Measurements from ENCODE around the gene STX10. TPM values are rescaled to one million over a fixed set of nuclear protein-coding genes. Genes with fewer than 3 reads are reported as not detected.
A peak's percentile ranks its signal among the peaks of the same experiment; 100 is the strongest.
"Not testable (repeated sequence)": the region's sequence is repeated elsewhere in the genome, so short reads cannot be mapped to it uniquely, and the experiment has no call there.

STX10 gene
- total RNA-seq, 1 experiment from 2014 or later, result 63.3 TPM

DNA sequence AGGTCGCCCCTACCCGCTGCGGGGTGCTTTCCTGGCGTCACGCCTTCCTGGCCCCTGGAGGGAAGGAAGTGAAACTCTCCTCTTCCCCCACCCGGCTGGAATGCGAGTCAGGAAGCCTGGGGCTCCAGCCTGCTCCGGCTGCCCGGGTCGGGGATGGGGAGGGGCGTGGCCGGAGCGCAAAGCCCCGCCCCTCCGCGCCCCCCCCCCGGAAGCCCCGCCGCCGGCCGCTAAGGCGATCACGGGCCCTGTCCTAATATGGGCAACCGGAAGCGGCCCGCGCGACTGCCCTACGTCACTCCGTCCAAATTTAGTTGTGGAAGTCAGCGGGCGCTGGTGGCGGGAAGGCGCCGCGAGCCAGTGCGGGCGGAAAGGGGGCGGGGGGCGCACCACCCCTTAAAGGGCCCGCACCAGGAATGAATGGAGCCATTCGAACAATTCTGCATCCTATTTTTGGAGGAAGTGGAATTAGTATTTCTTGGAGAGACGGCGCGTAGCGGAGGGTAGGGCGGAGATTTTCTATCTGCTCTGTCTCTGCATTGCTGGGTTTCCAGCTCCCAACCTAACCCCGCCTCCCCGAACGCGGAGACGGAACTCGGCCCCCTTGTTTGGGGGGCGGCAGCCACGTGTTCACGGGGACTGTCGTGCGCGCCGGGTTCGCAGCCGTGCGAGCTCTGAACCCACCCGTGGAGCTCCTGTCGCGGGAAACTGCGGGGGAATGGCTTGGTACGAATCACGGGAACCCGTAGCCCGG, 1.6 kb upstream of the STX10 start:
- intact Hi-C loops (cut with micrococcal nuclease; ENCODE audit: unreplicated experiment), result loop anchor here (2.0 kb wide), 2 partner anchors 13 to 33 kb away; partner anchors contain the start of gene NACC1
- peak; percentile 99 for DNase-seq (ENCODE audit: low spot score)
- ChIA-PET CTCF (interaction anchor here (1.4 kb wide), 1 partner anchor 43 kb away, joined by 9 read pairs; no protein-coding TSS in a partner anchor), POLR2A (ENCODE audit: low non-redundant PET) (interaction anchor here (0.5 to 1.7 kb wide), 4 partner anchors 10 to 34 kb away, joined by 4 to 13 read pairs (median 10); partner anchors contain the start of gene NACC1)
- Histone ChIP-seq H3K36me3 (ENCODE audit: insufficient read depth, low read length, poor library complexity, severe bottlenecking) (peaks cover 17% of the 10 kb centered on the region), H3K27me3 (replicated peaks; ENCODE audit: insufficient read depth, low read depth, low read length, poor library complexity) (no peaks in the 10 kb centered on the region), H3K4me3 (ENCODE audit: low read depth, low read length, poor library complexity, severe bottlenecking) (peak overlapping the region; percentile 79), H3K9me3 (ENCODE audit: low read depth, low read length, poor library complexity, severe bottlenecking) (no peaks in the 10 kb centered on the region), H3K4me1 (ENCODE audit: insufficient read depth, low read length, poor library complexity, severe bottlenecking) (peaks cover 19% of the 10 kb centered on the region), H3K27ac (ENCODE audit: low read depth, low read length, poor library complexity, severe bottlenecking) (peak overlapping the region; percentile 100)
- no peak for TF ChIP-seq EZH2 (IDR thresholded peaks at IDR 0.05; ENCODE audit: borderline replicate concordance, low read depth, low read length, poor library complexity, severe bottlenecking)
- TF ChIP-seq, protein P1, sequence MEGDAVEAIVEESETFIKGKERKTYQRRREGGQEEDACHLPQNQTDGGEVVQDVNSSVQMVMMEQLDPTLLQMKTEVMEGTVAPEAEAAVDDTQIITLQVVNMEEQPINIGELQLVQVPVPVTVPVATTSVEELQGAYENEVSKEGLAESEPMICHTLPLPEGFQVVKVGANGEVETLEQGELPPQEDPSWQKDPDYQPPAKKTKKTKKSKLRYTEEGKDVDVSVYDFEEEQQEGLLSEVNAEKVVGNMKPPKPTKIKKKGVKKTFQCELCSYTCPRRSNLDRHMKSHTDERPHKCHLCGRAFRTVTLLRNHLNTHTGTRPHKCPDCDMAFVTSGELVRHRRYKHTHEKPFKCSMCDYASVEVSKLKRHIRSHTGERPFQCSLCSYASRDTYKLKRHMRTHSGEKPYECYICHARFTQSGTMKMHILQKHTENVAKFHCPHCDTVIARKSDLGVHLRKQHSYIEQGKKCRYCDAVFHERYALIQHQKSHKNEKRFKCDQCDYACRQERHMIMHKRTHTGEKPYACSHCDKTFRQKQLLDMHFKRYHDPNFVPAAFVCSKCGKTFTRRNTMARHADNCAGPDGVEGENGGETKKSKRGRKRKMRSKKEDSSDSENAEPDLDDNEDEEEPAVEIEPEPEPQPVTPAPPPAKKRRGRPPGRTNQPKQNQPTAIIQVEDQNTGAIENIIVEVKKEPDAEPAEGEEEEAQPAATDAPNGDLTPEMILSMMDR (conservative IDR thresholded peaks at IDR 0.05; ENCODE audit: low read depth, low read length), result no peak
- no TSS peak for BruUV-seq (replicated peaks)

DNA sequence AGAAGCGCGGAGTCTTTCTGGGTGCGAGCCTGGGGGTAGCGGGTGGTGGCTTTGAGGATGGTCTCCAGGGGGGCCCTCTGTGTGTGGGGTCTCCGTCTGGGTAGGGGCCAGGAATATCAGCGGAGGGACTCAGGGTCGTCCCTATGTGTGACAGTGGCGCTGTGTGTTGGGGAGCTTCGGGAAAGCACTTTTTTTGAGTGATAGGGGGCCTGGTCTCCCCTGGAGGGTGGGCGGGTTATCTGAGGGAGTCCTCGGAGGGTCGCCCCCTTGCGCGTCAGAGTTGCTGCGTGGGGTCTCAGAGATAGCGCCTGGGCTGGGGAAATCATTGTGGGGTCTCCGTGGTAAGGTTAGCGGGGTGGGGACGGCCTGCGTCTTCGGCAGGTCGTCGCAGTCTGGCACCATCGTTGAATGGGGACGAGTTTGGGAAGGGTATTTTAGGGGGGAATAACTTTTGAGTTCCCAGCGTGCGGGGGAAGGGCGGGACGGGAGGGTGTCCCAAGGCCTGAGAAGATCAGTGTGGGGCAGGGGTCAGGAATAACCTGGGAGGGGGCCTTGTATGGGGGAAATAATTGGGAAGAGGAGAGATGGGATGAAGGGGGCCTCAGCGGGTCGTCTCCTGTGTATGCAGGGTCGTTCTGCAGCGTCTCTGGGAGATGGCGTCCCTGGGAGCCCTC, 893 bp upstream of the STX10 start:
- Histone ChIP-seq H3K36me3 (ENCODE audit: insufficient read depth, low read length, poor library complexity, severe bottlenecking) (peaks cover 17% of the 10 kb centered on the region), H3K27me3 (replicated peaks; ENCODE audit: insufficient read depth, low read depth, low read length, poor library complexity) (no peaks in the 10 kb centered on the region), H3K9me3 (ENCODE audit: low read depth, low read length, poor library complexity, severe bottlenecking) (no peaks in the 10 kb centered on the region), H3K4me1 (ENCODE audit: insufficient read depth, low read length, poor library complexity, severe bottlenecking) (peaks cover 12% of the 10 kb centered on the region), H3K27ac (ENCODE audit: low read depth, low read length, poor library complexity, severe bottlenecking) (peak overlapping the region; percentile 98), H3K4me3 (ENCODE audit: low read depth, low read length, poor library complexity, severe bottlenecking) (peak overlapping the region; percentile 72)
- no peak for TF ChIP-seq EZH2 (IDR thresholded peaks at IDR 0.05; ENCODE audit: borderline replicate concordance, low read depth, low read length, poor library complexity, severe bottlenecking)
- TF ChIP-seq, protein P1 (conservative IDR thresholded peaks at IDR 0.05; ENCODE audit: low read depth, low read length), result no peak
- CTCF ChIA-PET, result no interaction called here
- intact Hi-C loops (cut with micrococcal nuclease; ENCODE audit: unreplicated experiment), result loop anchor here (2.0 kb wide), 2 partner anchors 14 to 32 kb away; partner anchors contain the start of gene NACC1
- BruUV-seq (replicated peaks), result TSS peak; percentile 41
- DNase-seq (ENCODE audit: low spot score), result peak; percentile 49
- POLR2A ChIA-PET (ENCODE audit: low non-redundant PET), result interaction anchor here (0.5 kb wide), 1 partner anchor 330 kb away, joined by 6 read pairs; no protein-coding TSS in a partner anchor

DNA sequence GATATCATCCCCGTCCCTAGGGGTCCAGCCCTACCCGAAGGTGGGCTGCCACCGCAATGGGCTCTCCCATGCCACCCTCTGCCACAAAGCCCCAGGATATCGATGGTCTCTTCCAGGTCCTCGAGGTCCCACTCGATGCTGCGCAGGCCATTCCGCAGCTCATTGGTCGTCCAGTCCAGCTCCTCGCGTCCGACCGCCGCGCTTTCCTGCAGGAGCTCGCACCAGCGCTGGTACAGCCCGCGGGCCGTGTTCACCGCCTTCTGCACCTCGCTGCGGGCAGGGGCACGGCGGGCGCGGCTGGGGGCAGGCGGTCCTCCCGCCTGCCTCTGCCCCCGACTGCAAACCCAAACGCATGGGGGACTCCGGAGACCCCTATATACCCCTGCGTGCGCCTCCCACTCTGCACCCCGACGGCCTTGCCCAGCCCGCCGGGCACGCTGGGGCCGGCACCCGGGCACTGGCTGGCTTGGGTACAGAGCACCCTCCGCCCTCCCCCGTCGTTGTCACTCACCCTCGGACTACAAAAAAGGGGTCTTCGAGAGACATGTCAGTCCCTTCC, 468 bp downstream of the STX10 start:
- ChIA-PET CTCF (interaction anchor here (0.5 to 1.1 kb wide), 4 partner anchors 29 to 145 kb away, joined by 3 to 4 read pairs (median 3); no protein-coding TSS in a partner anchor), POLR2A (ENCODE audit: low non-redundant PET) (no interaction called here)
- peak; percentile 57 for DNase-seq (ENCODE audit: low spot score)
- Histone ChIP-seq H3K27ac (ENCODE audit: low read depth, low read length, poor library complexity, severe bottlenecking) (peak overlapping the region; percentile 98), H3K36me3 (ENCODE audit: insufficient read depth, low read length, poor library complexity, severe bottlenecking) (peaks cover 15% of the 10 kb centered on the region), H3K27me3 (replicated peaks; ENCODE audit: insufficient read depth, low read depth, low read length, poor library complexity) (no peaks in the 10 kb centered on the region), H3K9me3 (ENCODE audit: low read depth, low read length, poor library complexity, severe bottlenecking) (no peaks in the 10 kb centered on the region), H3K4me3 (ENCODE audit: low read depth, low read length, poor library complexity, severe bottlenecking) (peak overlapping the region; percentile 72), H3K4me1 (ENCODE audit: insufficient read depth, low read length, poor library complexity, severe bottlenecking) (peaks cover 3% of the 10 kb centered on the region)
- intact Hi-C loops (cut with micrococcal nuclease; ENCODE audit: unreplicated experiment), result loop anchor here (2.0 kb wide), 2 partner anchors 15 to 31 kb away; partner anchors contain the start of gene NACC1
- TF ChIP-seq EZH2 (IDR thresholded peaks at IDR 0.05; ENCODE audit: borderline replicate concordance, low read depth, low read length, poor library complexity, severe bottlenecking), result no peak
- TF ChIP-seq, protein P1 (conservative IDR thresholded peaks at IDR 0.05; ENCODE audit: low read depth, low read length), result no peak
- BruUV-seq (replicated peaks), result no TSS peak

DNA sequence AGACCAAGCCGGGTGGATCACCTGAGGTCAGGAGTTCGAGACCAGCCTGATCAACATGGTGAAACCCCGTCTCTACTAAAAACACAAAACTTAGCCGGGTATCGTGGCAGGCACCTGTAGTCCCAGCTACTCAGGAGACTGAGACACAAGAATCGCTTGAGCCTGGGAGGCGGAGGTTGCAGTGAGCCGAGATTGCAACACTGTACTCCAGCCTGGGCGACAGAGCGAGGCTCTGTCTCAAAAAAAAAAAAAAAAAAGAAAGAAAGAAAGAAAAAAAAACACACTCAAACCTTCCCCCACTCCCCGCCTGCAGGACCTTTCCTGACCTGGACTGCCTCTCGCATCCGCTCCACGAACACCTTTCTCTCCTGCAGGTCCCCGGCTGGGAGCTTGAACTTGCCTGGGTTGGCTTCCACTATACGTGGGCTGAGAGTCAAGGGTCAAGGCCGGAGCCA, 975 bp downstream of the STX10 start:
- CTCF ChIA-PET, result interaction anchor here (0.6 to 1.1 kb wide), 2 partner anchors 29 to 31 kb away, joined by 3 read pairs; no protein-coding TSS in a partner anchor

More for the DNA sequence above, 975 bp downstream of the STX10 start:
- peak overlapping the region; percentile 98 for H3K27ac ChIP-seq (ENCODE audit: low read depth, low read length, poor library complexity, severe bottlenecking)
- H3K4me1 ChIP-seq (ENCODE audit: insufficient read depth, low read length, poor library complexity, severe bottlenecking); intact Hi-C loops (cut with micrococcal nuclease; ENCODE audit: unreplicated experiment); POLR2A ChIA-PET (ENCODE audit: low non-redundant PET); H3K27me3 ChIP-seq (replicated peaks; ENCODE audit: insufficient read depth, low read depth, low read length, poor library complexity); BruUV-seq (replicated peaks); DNase-seq (ENCODE audit: low spot score); H3K9me3 ChIP-seq (ENCODE audit: low read depth, low read length, poor library complexity, severe bottlenecking): not testable (repeated sequence)
- H3K36me3 ChIP-seq (ENCODE audit: insufficient read depth, low read length, poor library complexity, severe bottlenecking), result peaks cover 15% of the 10 kb centered on the region
- peak overlapping the region; percentile 72 for H3K4me3 ChIP-seq (ENCODE audit: low read depth, low read length, poor library complexity, severe bottlenecking)

Measured in A673 (cell line).